Loucy (cell line): ENCODE measurements around the gene DDR2.

ENCODE experiments used
- H2AFZ ChIP-seq: fragments of 200-600 bp; sonication (generic); 2 replicates; pipeline ENCODE4 v1.6.0; 2016; ENCODE audit warnings: antibody characterized with exemption, mild to moderate bottlenecking, low read length, moderate library complexity
- H3F3A ChIP-seq: fragments of 200-600 bp; 2 replicates; pipeline ENCODE4 v1.6.0; 2016; ENCODE audit warnings: antibody characterized with exemption, low read depth, mild to moderate bottlenecking
- H3K27me3 ChIP-seq: fragments of 200-600 bp; sonication (generic); 2 replicates; pipeline ENCODE4 v1.6.1; 2014; ENCODE audit warnings: low read length, mild to moderate bottlenecking; ENCODE audit not compliant: insufficient read depth, poor library complexity, severe bottlenecking
- H3K36me3 ChIP-seq: fragments of 200-600 bp; sonication (generic); 2 replicates; pipeline ENCODE4 v1.6.1; 2016; ENCODE audit warnings: low read length; ENCODE audit not compliant: insufficient read depth
- H3K4me1 ChIP-seq: fragments of 200-600 bp; sonication (generic); 2 replicates; pipeline ENCODE4 v1.5.1; 2014; ENCODE audit warnings: low read length, mild to moderate bottlenecking; ENCODE audit not compliant: insufficient read depth, poor library complexity, severe bottlenecking
- H3K4me2 ChIP-seq: fragments of 200-600 bp; sonication (generic); 2 replicates; pipeline ENCODE4 v1.6.0; 2014; ENCODE audit warnings: antibody characterized with exemption, low read length, low read depth, mild to moderate bottlenecking; ENCODE audit not compliant: poor library complexity, severe bottlenecking
- H3K4me3 ChIP-seq: fragments of 200-600 bp; sonication (generic); 2 replicates; pipeline ENCODE4 v1.5.1; 2014; ENCODE audit warnings: low read length, mild to moderate bottlenecking, mixed read lengths; ENCODE audit not compliant: poor library complexity, severe bottlenecking
- H3K79me2 ChIP-seq: fragments of 200-600 bp; sonication (generic); 2 replicates; pipeline ENCODE4 v1.6.1; 2014; ENCODE audit warnings: low read length; ENCODE audit not compliant: insufficient read depth
- H3K9ac ChIP-seq: fragments of 200-600 bp; sonication (generic); 2 replicates; pipeline ENCODE4 v1.6.0; 2014; ENCODE audit warnings: mild to moderate bottlenecking, low read depth, low read length, moderate library complexity; ENCODE audit not compliant: poor library complexity, severe bottlenecking
- H3K9me2 ChIP-seq: fragments of 200-600 bp; sonication (generic); replicated peaks from 2 replicates; pipeline ENCODE4 v1.6.1; 2016; ENCODE audit warnings: low read depth, low read length, mixed read lengths
- H3K9me3 ChIP-seq: fragments of 200-600 bp; sonication (generic); 2 replicates; pipeline ENCODE4 v1.6.1; 2014; ENCODE audit warnings: mild to moderate bottlenecking, antibody characterized with exemption, low read length, low read depth; ENCODE audit not compliant: insufficient read depth
- H4K20me1 ChIP-seq: fragments of 200-600 bp; sonication (generic); 2 replicates; pipeline ENCODE4 v1.6.0; 2014; ENCODE audit warnings: antibody characterized with exemption, low read length, mild to moderate bottlenecking; ENCODE audit not compliant: insufficient read depth, poor library complexity, severe bottlenecking
- EZH2phosphoT487 ChIP-seq: fragments of 200-600 bp; IDR thresholded peaks from 2 replicates; pipeline ENCODE4 v1.6.1; 2018; ENCODE audit warnings: antibody characterized with exemption, mild to moderate bottlenecking, moderate library complexity, borderline replicate concordance
- TF ChIP-seq, protein P1 (sequence below): fragments of 200-600 bp; sonication (generic); conservative IDR thresholded peaks from 2 replicates; pipeline ENCODE4 v1.5.1; 2014; ENCODE audit warnings: mild to moderate bottlenecking, antibody characterized with exemption, low read length

DDR2 gene

DNA sequence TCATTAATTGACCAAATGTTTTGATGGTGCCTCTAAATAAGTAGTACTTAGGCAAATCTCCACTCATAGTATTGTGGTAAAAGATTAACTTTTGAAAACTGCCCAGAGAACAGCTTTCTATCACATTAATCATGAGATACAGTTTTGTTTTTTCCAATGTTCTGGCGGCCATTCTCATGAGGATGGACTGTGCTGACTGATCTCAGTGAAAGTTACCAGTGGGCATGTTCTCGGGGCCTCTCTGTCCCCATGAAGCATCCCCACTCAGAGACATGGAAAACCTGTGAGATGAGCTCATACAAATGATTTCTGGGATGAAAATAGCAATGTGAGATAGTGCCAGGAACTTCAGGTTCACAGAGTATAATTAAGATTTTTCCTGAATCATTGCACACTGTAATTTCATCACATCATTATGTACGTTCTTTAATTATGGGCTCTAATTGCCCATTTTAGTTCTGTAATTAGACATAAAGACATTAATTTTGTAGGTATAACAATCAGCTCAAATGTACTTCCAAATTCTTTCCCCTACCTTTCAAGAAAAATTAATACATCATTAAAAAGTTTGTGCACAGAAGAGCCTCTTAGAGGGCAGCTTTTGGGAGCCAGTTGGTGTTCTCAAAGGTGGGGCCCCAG lies 40.5 kb downstream of the DDR2 start:
- Histone ChIP-seq H3K36me3 (no peaks in the 10 kb centered on the region), H4K20me1 (no peaks in the 10 kb centered on the region), H3K4me2 (no peak overlapping the region), H3K4me3 (no peak overlapping the region), H3K9ac (no peak overlapping the region), H3K27me3 (no peaks in the 10 kb centered on the region), H3K4me1 (no peaks in the 10 kb centered on the region), H3K9me2 (no peaks in the 10 kb centered on the region), H3K79me2 (no peaks in the 10 kb centered on the region), H3K9me3 (no peaks in the 10 kb centered on the region), H3F3A (no peaks in the 10 kb centered on the region), H2AFZ (no peak overlapping the region)
- no peak for TF ChIP-seq EZH2phosphoT487
- TF ChIP-seq, protein P1, sequence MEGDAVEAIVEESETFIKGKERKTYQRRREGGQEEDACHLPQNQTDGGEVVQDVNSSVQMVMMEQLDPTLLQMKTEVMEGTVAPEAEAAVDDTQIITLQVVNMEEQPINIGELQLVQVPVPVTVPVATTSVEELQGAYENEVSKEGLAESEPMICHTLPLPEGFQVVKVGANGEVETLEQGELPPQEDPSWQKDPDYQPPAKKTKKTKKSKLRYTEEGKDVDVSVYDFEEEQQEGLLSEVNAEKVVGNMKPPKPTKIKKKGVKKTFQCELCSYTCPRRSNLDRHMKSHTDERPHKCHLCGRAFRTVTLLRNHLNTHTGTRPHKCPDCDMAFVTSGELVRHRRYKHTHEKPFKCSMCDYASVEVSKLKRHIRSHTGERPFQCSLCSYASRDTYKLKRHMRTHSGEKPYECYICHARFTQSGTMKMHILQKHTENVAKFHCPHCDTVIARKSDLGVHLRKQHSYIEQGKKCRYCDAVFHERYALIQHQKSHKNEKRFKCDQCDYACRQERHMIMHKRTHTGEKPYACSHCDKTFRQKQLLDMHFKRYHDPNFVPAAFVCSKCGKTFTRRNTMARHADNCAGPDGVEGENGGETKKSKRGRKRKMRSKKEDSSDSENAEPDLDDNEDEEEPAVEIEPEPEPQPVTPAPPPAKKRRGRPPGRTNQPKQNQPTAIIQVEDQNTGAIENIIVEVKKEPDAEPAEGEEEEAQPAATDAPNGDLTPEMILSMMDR, result no peak

DNA sequence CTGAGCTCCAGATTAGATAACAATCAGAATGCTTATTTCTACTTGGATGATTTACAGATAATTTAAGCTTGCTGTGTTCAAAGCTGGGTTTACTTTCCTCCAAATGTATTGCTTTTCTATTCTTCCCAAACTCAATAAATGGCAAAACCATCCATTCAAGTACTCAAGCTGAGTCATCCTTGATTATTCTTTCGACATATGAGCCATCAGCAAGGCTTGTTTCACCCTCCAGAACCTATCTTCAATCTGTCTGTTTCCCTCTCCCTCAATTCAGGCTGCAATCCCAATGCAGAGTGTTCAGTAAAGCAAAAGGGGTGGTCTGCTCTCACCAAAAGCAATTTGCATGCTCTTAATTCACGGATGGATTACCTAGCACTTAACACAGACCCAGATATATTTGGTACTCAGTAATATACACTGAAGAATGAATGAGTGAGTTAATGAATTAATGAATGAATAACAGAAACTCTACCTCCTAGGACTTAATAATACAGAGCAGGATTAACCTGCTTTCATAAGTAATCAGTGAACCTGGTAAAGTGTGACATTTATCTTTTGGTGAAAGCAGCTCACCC lies 41.9 kb downstream of the DDR2 start:
- H3K36me3 ChIP-seq, result no peaks in the 10 kb centered on the region

DNA sequence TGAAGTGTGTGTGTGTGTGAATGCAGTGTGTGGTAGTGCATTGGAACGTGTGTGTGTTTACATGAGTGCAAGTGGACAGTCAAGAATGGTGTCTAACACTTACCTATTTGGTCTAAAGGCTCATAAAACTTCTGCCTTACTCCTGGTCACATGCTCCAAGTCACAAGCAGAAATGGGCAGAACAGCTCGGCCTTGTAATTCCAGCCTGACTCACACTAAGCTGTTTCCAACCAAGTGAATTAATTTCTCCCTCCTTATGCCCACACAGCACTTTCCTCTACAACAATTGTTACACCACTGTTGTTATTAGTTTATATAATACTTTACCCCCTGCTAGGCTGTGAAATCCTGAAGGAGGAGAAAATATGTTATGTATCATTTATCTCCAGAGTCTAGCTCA lies 43.8 kb downstream of the DDR2 start:
- H3K9me2 ChIP-seq, result no peaks in the 10 kb centered on the region
- no peak overlapping the region for H2AFZ ChIP-seq
- H3K4me3 ChIP-seq, result no peak overlapping the region
- no peaks in the 10 kb centered on the region for H4K20me1 ChIP-seq
- H3K4me2 ChIP-seq, result no peak overlapping the region
- TF ChIP-seq EZH2phosphoT487, result no peak
- no peaks in the 10 kb centered on the region for H3F3A ChIP-seq
- no peaks in the 10 kb centered on the region for H3K4me1 ChIP-seq
- H3K79me2 ChIP-seq, result no peaks in the 10 kb centered on the region
- no peaks in the 10 kb centered on the region for H3K36me3 ChIP-seq
- no peaks in the 10 kb centered on the region for H3K27me3 ChIP-seq
- no peaks in the 10 kb centered on the region for H3K9me3 ChIP-seq
- H3K9ac ChIP-seq, result no peak overlapping the region

More for the DNA sequence above, 41.9 kb downstream of the DDR2 start:
- H3K79me2 ChIP-seq, result no peaks in the 10 kb centered on the region
- H3F3A ChIP-seq, result no peaks in the 10 kb centered on the region
- no peak for TF ChIP-seq EZH2phosphoT487
- TF ChIP-seq, protein P1, result no peak
- no peaks in the 10 kb centered on the region for H3K9me2 ChIP-seq
- H3K9me3 ChIP-seq, result no peaks in the 10 kb centered on the region
- no peak overlapping the region for H3K9ac ChIP-seq
- H3K4me3 ChIP-seq, result no peak overlapping the region
- no peaks in the 10 kb centered on the region for H3K4me1 ChIP-seq
- H3K27me3 ChIP-seq, result no peaks in the 10 kb centered on the region
- no peak overlapping the region for H2AFZ ChIP-seq
- no peaks in the 10 kb centered on the region for H4K20me1 ChIP-seq
- no peak overlapping the region for H3K4me2 ChIP-seq

DNA sequence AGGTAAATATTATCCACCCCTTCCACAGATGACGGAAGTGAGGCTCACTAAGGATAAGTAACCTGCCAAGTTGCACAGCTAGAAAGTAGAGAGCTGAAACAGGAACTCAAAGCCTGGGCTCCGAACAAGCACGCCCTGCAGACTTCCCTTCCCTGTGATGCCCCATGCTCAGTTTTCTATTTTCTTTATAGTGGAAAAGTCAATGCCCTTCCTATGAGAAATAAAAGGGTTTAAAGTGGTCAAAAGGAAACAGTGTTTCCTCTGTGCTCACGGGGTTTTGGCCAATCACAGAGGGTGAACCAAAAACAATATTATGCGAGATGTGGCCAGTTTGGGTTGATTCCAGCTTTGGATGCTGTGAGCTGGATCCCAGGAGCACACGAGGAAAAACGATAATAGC lies 44.5 kb downstream of the DDR2 start:
- Histone ChIP-seq H3K9me2 (no peaks in the 10 kb centered on the region), H3K36me3 (no peaks in the 10 kb centered on the region), H3K4me2 (no peak overlapping the region), H3K79me2 (no peaks in the 10 kb centered on the region), H3K4me1 (no peaks in the 10 kb centered on the region), H3K4me3 (no peak overlapping the region), H2AFZ (no peak overlapping the region), H3K9ac (no peak overlapping the region), H4K20me1 (no peaks in the 10 kb centered on the region), H3F3A (no peaks in the 10 kb centered on the region), H3K9me3 (no peaks in the 10 kb centered on the region), H3K27me3 (no peaks in the 10 kb centered on the region)
- TF ChIP-seq, protein P1, result no peak
